Fibroblast of skin of scalp (primary cell): ENCODE results near the gene PLD1.

Source experiments
- DNase-seq: peaks from one replicate; pipeline ENCODE4 v3.0.0-alpha.2; 2013

Gene PLD1

DNA sequence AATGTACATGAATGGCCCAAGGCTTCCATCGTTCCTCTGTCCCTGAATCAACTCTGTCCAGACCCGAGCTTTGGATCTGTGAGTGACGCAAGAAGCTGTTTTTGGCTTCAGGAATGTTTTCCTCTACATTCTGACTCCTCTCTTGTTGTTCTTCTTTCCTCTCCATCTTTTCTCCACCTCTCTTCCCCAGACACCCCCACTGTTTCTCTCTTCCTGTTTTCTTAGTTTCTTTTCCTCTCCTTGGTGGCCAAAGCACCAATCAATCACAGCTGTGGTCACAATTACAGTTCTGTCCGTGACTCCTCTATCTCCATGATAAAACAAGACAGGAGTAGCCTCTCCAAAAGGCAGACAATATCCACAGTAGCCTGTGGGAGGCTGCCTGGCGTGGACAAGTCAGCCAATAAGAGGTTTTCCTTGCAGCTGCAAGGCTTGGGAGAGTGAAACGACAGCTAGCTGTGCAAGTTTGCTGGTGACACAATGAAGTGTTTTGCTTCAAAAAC is 28.0 kb upstream of the PLD1 start:
- peak; percentile 85 for DNase-seq

GRCh38 chr3:171837698-171838097 is 27.4 kb upstream of the PLD1 start:
- DNase-seq, result no peak

DNA sequence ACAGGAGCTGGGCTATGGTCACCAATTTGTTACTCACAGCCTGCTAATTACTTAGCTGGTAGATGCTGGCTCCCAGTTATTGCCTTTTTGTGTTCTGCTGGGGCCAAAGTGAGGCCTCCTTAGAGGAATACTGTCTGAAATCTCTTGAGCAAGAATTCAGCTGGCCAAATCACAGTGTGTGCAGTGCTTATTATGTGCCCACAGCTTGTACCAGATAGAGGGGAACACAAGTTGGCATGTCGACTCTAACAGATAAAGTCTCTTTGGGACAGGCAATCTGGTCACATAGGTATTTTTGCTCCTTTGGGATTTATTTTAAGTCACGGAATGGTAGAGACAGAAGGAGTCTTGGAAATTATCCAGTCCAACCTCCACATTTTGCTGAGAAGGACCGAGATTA is 26.6 kb upstream of the PLD1 start:
- no peak for DNase-seq

- DNase-seq, result no peak
These were observed 25.3 kb upstream of the PLD1 start for GRCh38 chr3:171835613-171836012.

DNA sequence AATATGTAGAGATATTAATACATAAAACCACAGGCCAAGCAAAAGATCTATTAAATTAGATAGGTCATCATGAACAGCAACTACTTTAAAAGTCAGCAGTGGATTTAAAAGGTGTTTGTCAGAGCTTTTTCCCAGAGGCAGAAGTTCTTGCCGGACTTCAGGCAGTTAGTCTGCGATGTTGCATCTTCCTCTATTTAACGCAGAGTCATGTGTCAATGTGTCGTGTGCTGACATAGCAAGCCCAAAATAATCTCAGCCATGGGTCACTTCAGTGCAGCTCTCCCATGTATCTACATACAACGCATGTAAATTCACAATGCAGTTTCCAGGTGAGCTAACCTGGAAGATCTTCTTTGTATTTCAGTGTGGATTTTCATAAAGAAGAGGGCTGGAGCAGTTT is 24.8 kb upstream of the PLD1 start:
- no peak for DNase-seq

DNA sequence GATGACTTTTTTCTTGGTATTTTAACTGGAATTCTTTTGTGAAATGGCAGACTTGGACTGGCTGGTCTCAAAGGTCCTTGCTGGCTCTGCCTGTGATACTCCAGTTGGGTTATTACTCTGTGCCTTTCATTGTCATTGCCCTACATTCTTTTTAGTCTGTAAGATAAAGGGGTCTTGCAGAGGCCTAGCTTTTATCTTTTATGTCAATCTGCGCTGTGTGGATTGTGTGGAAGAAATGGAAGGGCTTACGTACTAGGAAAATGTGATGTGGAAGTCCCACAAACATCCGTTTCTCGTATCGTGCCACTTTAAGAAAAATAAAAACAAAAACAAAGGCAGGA is 24.1 kb upstream of the PLD1 start:
- no peak for DNase-seq

- peak; percentile 66 for DNase-seq
These were observed 23.6 kb upstream of the PLD1 start for GRCh38 chr3:171833789-171834460.

GRCh38 chr3:171832989-171833388 is 22.7 kb upstream of the PLD1 start:
- DNase-seq, result peak; percentile 88

GRCh38 chr3:171831936-171832335 is 21.7 kb upstream of the PLD1 start:
- DNase-seq, result peak; percentile 82

DNA sequence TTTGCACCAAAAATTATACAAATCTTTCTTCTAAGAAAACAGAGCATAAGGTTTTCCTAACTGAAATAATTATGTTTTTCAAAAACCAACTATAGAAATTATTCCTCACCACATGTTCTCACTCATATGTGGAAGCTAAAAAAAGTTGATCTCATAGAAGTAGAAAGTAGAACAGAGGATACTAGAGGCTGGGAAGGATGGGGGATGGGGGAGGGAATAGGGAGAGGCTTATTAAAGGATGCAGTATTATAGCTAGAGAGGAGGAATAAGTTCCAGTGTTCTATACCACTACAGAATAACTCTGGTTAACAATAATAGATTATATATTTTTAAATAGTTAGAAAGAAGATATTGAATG is 20.2 kb upstream of the PLD1 start:
- no peak for DNase-seq

GRCh38 chr3:171829841-171830517 is 19.7 kb upstream of the PLD1 start:
- peak; percentile 80 for DNase-seq

- no peak for DNase-seq
These were observed 18.9 kb upstream of the PLD1 start for GRCh38 chr3:171828902-171829770.

GRCh38 chr3:171827836-171828458 is 17.7 kb upstream of the PLD1 start:
- no peak for DNase-seq

DNA sequence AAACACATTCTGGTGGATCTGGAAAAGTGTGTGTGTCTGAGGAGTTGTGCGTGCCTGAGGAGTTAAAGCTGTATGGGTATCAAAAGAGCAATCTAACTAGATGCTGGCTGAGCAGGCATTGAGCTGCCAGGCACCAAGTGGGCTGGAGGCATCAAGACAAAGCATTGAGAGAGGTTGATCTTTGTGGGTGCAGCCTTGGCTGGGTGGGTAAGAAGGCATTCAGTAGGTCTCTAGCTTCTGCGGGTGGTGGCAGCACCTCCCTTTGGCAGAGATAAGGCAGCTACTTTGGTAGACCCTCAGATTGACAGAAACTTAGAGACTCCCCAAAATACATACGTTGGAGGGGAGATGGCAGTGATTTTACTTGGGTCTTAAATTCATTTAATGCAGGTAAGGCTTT is 17.1 kb upstream of the PLD1 start:
- no peak for DNase-seq

DNA sequence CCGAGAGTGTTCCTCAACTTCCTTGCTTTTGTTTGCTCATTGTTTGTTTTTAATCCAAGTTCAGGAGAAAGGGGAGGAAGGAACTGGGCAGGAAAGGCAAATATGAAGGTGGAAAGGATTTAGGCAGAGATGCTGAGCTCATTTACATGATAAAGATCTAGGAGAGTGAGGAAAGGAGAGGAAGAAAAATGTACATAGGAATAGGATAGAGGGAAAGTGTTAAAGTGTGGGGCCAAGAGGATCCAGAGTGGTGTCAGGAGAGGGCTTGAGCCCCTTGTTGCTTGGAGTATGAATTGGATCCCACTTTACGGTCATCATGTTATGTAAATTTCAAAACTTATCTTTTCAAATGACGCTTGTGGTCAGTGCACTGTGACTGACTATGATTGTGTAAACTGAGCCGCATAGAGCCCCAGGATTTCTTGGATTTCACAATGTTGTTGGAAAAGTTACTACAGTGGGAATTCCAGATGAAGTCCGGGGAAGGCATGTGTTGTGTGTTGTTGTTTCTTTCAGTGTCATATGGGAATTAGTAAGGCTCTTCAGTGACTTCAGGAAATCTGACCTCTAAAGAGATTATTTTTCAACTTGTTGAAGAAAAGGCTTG is 15.0 kb upstream of the PLD1 start:
- peak; percentile 66 for DNase-seq

DNA sequence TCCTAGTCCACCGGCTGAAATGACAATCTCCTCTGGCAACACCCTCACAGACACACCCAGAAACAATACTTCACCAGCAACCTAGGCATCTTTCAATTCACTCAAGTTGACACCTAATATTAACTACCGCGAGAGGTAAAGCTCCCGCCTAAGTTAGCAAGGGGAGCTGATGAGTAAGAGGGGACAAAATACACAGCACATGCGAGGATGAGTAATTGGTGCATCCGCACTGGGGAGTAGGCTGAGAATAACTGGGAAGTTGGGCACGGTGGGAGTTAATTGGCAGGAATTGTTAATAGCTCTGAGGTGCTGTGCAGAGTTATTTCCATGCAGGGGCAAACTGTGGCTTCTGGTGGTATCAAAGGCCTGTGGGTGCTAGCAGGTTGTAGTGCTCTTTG is 14.5 kb upstream of the PLD1 start:
- no peak for DNase-seq

- DNase-seq, result no peak
These were observed 13.8 kb upstream of the PLD1 start for GRCh38 chr3:171824116-171824515.

GRCh38 chr3:171822431-171823106 is 12.3 kb upstream of the PLD1 start:
- no peak for DNase-seq

- no peak for DNase-seq
These were observed 11.6 kb upstream of the PLD1 start for GRCh38 chr3:171821778-171822358.

- no peak for DNase-seq
These were observed 10.8 kb upstream of the PLD1 start for GRCh38 chr3:171821044-171821443.

DNA sequence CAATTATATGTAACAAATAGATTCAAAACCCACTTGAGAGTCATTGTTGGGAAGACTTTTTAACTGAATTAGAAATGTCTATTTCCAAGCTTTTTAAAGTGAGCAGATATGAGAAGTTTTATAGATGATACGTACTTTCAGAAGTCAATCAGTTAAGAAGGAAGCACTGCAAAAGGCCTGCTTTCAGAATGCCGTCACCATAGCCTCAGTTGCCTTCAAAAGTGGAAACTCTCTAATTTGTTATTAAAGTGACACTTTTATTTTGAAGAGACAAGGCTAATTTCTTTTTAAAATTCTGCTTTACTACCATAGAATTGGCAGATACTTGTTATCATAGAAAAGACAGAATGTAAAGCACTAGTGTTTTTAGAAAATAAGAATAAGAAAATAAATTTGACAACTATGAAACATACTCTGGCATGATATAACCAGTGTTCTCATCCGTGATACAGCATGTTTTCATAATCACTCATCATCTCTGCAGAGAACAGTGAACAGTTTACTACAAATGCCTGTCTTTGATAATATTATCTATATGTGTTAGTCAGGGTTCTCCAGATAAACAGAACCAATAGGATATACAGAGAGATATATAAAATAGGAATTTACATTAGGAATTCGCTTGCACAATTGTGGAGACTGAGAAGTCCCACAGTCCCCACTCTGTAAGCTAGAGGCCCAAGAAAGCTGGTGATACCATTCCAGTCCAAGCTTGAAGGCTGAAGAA is 7.0 kb upstream of the PLD1 start:
- no peak for DNase-seq
